GM13976 (cell line): ENCODE measurements around the gene RAB12.

ENCODE experiments used
- DNase-seq: peaks from one replicate; pipeline ENCODE4 v3.0.0; 2012; ENCODE audit warnings: low spot score
- CTCF ChIP-seq: IDR thresholded peaks from 2 replicates; pipeline ENCODE4 v1.5.1; 2012; ENCODE audit warnings: borderline replicate concordance, mild to moderate bottlenecking; ENCODE audit not compliant: insufficient read depth; ENCODE audit errors: extremely low read depth, missing control alignments, control extremely low read depth
- in situ Hi-C: fragments of 300-500 bp; cut with MboI; formaldehyde crosslinking; loops from one replicate; pipeline ENCODE4 v1.12.0; 2022; ENCODE audit warnings: low sequenced_read_pairs, mixed read lengths, inconsistent platforms; ENCODE audit not compliant: unreplicated experiment

The RAB12 gene

GRCh38 chr18:8656232-8656631, 47.0 kb downstream of the RAB12 start:
- TF ChIP-seq CTCF, result no peak
- in situ Hi-C loops, result no loop called here
- no peak for DNase-seq

GRCh38 chr18:8657050-8657820, 48.0 kb downstream of the RAB12 start:
- TF ChIP-seq CTCF, result no peak
- DNase-seq, result no peak
- in situ Hi-C loops, result no loop called here

GRCh38 chr18:8657873-8658470, 48.7 kb downstream of the RAB12 start:
- TF ChIP-seq CTCF, result no peak
- in situ Hi-C loops, result no loop called here
- DNase-seq, result no peak

- no peak for DNase-seq
- in situ Hi-C loops, result no loop called here
- TF ChIP-seq CTCF, result no peak
Measured at GRCh38 chr18:8658858-8659485, 49.7 kb downstream of the RAB12 start.

GRCh38 chr18:8659609-8660242, 50.5 kb downstream of the RAB12 start:
- in situ Hi-C loops, result no loop called here
- no peak for TF ChIP-seq CTCF
- no peak for DNase-seq

- DNase-seq, result no peak
- no peak for TF ChIP-seq CTCF
- in situ Hi-C loops, result no loop called here
Measured at GRCh38 chr18:8660316-8660715, 51.1 kb downstream of the RAB12 start.
